Neural progenitor cell (in vitro differentiated cells): Measurements from ENCODE around the gene SRSF4.

Experiments used
- EZH2 ChIP-seq: fragments of 200-600 bp; sonication (generic); IDR thresholded peaks from 2 replicates; pipeline ENCODE4 v1.6.1; 2017; ENCODE audit warnings: antibody characterized with exemption, mild to moderate bottlenecking, moderate library complexity
- EZH2phosphoT487 ChIP-seq: fragments of 200-600 bp; sonication (generic); IDR thresholded peaks from 2 replicates; pipeline ENCODE4 v1.6.1; 2017; ENCODE audit warnings: antibody characterized with exemption
- TF ChIP-seq, protein P1 (sequence below): fragments of 200-600 bp; sonication (generic); IDR thresholded peaks from 2 replicates; pipeline ENCODE4 v1.5.1; 2017; ENCODE audit warnings: antibody characterized with exemption, mild to moderate bottlenecking

DNA sequence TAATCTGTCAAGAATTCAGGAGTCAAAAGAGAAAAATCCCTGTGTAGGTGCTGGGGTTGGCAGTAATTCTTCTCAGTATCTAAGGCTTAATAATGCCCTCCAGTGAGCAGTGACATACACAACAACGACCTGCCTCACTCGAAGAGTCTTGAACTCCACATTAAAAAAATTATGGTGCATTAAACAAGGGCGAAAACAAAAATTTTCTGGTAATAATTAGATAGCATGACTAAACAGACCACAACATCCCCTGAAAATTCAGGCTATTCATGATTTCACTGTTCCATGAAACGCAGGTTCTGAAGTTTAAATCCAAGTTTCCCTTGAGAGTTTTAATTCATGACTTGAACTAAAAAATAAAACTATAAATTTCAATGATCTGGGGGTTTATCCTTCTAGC, 5.1 kb downstream of the SRSF4 start:
- TF ChIP-seq, protein P1, sequence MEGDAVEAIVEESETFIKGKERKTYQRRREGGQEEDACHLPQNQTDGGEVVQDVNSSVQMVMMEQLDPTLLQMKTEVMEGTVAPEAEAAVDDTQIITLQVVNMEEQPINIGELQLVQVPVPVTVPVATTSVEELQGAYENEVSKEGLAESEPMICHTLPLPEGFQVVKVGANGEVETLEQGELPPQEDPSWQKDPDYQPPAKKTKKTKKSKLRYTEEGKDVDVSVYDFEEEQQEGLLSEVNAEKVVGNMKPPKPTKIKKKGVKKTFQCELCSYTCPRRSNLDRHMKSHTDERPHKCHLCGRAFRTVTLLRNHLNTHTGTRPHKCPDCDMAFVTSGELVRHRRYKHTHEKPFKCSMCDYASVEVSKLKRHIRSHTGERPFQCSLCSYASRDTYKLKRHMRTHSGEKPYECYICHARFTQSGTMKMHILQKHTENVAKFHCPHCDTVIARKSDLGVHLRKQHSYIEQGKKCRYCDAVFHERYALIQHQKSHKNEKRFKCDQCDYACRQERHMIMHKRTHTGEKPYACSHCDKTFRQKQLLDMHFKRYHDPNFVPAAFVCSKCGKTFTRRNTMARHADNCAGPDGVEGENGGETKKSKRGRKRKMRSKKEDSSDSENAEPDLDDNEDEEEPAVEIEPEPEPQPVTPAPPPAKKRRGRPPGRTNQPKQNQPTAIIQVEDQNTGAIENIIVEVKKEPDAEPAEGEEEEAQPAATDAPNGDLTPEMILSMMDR, result no peak
- TF ChIP-seq EZH2phosphoT487 (no peak), EZH2 (no peak)
